Measurements from ENCODE around the gene TP53BP1.

Gene TP53BP1

DNA sequence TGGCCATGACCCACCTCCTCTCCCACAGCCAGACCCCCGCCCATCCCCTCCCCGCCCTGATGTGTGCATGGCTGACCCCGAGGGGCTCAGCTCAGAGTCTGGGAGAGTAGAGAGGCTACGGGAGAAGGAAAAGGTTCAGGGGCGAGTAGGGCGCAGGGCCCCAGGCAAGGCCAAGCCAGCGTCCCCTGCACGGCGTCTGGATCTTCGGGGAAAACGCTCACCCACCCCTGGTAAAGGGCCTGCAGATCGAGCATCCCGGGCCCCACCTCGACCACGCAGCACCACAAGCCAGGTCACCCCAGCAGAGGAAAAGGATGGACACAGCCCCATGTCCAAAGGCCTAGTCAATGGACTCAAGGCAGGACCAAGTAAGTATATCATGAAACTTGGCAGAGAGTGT, 36.2 kb upstream of the TP53BP1 start:
- no peak overlapping the region for H3K4me3 ChIP-seq (ENCODE audit: low read depth, low read length)
- TF ChIP-seq, protein P1, sequence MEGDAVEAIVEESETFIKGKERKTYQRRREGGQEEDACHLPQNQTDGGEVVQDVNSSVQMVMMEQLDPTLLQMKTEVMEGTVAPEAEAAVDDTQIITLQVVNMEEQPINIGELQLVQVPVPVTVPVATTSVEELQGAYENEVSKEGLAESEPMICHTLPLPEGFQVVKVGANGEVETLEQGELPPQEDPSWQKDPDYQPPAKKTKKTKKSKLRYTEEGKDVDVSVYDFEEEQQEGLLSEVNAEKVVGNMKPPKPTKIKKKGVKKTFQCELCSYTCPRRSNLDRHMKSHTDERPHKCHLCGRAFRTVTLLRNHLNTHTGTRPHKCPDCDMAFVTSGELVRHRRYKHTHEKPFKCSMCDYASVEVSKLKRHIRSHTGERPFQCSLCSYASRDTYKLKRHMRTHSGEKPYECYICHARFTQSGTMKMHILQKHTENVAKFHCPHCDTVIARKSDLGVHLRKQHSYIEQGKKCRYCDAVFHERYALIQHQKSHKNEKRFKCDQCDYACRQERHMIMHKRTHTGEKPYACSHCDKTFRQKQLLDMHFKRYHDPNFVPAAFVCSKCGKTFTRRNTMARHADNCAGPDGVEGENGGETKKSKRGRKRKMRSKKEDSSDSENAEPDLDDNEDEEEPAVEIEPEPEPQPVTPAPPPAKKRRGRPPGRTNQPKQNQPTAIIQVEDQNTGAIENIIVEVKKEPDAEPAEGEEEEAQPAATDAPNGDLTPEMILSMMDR (IDR thresholded peaks at IDR 0.05; ENCODE audit: borderline replicate concordance, insufficient read depth, low read depth, low read length): no peak

- TF ChIP-seq, protein P1 (IDR thresholded peaks at IDR 0.05; ENCODE audit: borderline replicate concordance, insufficient read depth, low read depth, low read length): no peak
Measured at GRCh38 chr15:43528542-43529007, 35.6 kb upstream of the TP53BP1 start.

GRCh38 chr15:43527802-43528541, 35.0 kb upstream of the TP53BP1 start:
- H3K4me3 ChIP-seq (ENCODE audit: low read depth, low read length): no peak overlapping the region
- TF ChIP-seq, protein P1 (IDR thresholded peaks at IDR 0.05; ENCODE audit: borderline replicate concordance, insufficient read depth, low read depth, low read length): no peak

More at GRCh38 chr15:43528542-43529007, 35.6 kb upstream of the TP53BP1 start:
- no peak overlapping the region for H3K4me3 ChIP-seq (ENCODE audit: low read depth, low read length)

- H3K4me3 ChIP-seq (ENCODE audit: low read depth, low read length): no peak overlapping the region
- TF ChIP-seq, protein P1 (IDR thresholded peaks at IDR 0.05; ENCODE audit: borderline replicate concordance, insufficient read depth, low read depth, low read length): no peak
Measured at GRCh38 chr15:43527016-43527801, 34.3 kb upstream of the TP53BP1 start.

DNA sequence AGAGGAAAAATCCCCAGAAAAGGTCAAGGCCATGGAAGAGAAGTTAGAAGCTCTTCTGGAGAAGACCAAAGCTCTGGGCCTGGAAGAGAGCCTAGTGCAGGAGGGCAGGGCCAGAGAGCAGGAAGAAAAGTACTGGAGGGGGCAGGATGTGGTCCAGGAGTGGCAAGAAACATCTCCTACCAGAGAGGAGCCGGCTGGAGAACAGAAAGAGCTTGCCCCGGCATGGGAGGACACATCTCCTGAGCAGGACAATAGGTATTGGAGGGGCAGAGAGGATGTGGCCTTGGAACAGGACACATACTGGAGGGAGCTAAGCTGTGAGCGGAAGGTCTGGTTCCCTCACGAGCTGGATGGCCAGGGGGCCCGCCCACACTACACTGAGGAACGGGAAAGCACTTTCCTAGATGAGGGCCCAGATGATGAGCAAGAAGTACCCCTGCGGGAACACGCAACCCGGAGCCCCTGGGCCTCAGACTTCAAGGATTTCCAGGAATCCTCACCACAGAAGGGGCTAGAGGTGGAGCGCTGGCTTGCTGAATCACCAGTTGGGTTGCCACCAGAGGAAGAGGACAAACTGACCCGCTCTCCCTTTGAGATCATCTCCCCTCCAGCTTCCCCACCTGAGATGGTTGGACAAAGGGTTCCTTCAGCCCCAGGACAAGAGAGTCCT, 33.4 kb upstream of the TP53BP1 start:
- TF ChIP-seq, protein P1 (IDR thresholded peaks at IDR 0.05; ENCODE audit: borderline replicate concordance, insufficient read depth, low read depth, low read length): no peak
- no peak overlapping the region for H3K4me3 ChIP-seq (ENCODE audit: low read depth, low read length)

GRCh38 chr15:43525131-43525530, 32.2 kb upstream of the TP53BP1 start:
- H3K4me3 ChIP-seq (ENCODE audit: low read depth, low read length): no peak overlapping the region
- TF ChIP-seq, protein P1 (IDR thresholded peaks at IDR 0.05; ENCODE audit: borderline replicate concordance, insufficient read depth, low read depth, low read length): no peak

All from GM12875 (cell line).